IPS-20b (cell line): ENCODE data around the gene FXYD1.
A peak's percentile ranks its signal among the peaks of the same experiment; 100 is the strongest.

ENCODE experiments used
- H3K27ac ChIP-seq: one replicate; pipeline ENCODE4 v1.5.1; 2013; ENCODE audit warnings: low read length
- H3K27me3 ChIP-seq: 2 replicates; pipeline ENCODE4 v1.6.1; 2013; ENCODE audit warnings: mild to moderate bottlenecking, low read length, inconsistent platforms; ENCODE audit not compliant: insufficient read depth
- H3K36me3 ChIP-seq: 2 replicates; pipeline ENCODE4 v1.6.1; 2013; ENCODE audit warnings: low read depth, mild to moderate bottlenecking, inconsistent platforms, low read length, moderate library complexity; ENCODE audit not compliant: insufficient read depth
- H3K4me1 ChIP-seq: 2 replicates; pipeline ENCODE4 v1.6.1; 2013; ENCODE audit warnings: mild to moderate bottlenecking, control low read depth, inconsistent platforms, low read length, moderate library complexity; ENCODE audit not compliant: insufficient read depth
- H3K4me3 ChIP-seq: 2 replicates; pipeline ENCODE4 v1.5.1; 2013; ENCODE audit warnings: mild to moderate bottlenecking, low read length, inconsistent platforms
- H3K9ac ChIP-seq: 2 replicates; pipeline ENCODE4 v1.6.1; 2013; ENCODE audit warnings: low read depth, mild to moderate bottlenecking, inconsistent platforms, low read length, moderate library complexity
- H3K9me3 ChIP-seq: 2 replicates; pipeline ENCODE4 v1.6.1; 2013; ENCODE audit warnings: mild to moderate bottlenecking, low read depth, low read length, inconsistent platforms; ENCODE audit not compliant: insufficient read depth

FXYD1 gene

DNA sequence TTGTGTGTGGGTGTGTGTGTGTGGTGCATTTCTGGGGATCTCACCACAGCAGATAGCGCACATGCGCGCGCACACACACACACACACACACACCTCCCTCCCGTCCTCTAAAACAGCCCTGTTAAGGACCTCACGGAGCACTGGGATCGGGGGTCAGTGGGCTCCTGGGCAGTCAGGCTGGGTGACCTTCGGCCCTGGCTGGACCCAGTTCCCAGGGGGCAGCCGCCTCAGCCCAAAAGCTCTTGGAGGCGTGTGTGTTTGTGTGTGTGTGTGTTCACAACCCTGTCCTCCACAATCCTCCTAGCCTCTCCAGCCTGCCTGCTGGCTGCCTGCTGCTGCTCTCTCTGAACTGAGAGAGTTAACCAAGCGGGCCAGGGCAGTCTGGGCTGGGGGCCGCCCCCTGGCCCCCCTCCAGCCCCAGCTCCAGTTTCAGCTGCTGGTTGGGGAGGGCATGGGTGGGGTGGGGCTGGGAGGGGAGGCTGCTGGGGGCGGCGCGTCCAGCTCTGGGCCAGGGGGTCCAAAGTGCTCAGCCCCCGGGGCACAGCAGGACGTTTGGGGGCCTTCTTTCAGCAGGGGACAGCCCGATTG, at the start of gene FXYD1:
TSS of gene FXYD1 (plus strand) at position 520 of the 588 bp plus-strand sequence. CDS start 1,256 bp downstream, outside the sequence.
- H3K27me3 ChIP-seq = peaks cover 29% of the 10 kb centered on the region
- H3K4me1 ChIP-seq = no peaks in the 10 kb centered on the region; the same call in 1 of the 2 replicates
- no peaks in the 10 kb centered on the region for H3K9me3 ChIP-seq
- no peaks in the 10 kb centered on the region for H3K36me3 ChIP-seq
- no peak within 1 kb of the TSS for H3K9ac ChIP-seq
- H3K27ac ChIP-seq = no peak within 1 kb of the TSS
- no peak within 1 kb of the TSS for H3K4me3 ChIP-seq

DNA sequence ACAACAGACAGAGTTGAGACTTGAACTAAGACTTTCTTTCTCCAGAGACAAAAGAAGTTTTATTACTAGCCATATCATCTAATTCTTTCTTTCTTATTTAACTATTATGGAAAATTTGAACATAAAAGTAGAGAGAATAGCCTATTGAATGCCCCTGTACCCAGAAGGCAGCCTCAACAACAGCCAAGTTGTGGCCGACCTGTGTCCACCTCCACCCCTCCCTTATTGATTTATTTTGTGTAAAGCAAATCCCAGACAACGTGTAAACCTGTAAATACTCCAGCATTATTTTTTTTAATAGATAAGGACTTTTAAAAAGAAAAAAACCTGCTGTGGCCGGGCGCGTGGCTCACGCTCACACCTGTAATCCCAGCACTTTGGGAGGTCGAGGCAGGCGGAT, 49.1 kb upstream of the FXYD1 start:
- Histone ChIP-seq H3K36me3 (no peaks in the 10 kb centered on the region), H3K9ac (no peak overlapping the region), H3K9me3 (no peaks in the 10 kb centered on the region), H3K27ac (no peak overlapping the region), H3K4me3 (no peak overlapping the region), H3K4me1 (peaks cover 5% of the 10 kb centered on the region; the same call in 1 of the 2 replicates), H3K27me3 (no peaks in the 10 kb centered on the region; the same call in 1 of the 2 replicates)

DNA sequence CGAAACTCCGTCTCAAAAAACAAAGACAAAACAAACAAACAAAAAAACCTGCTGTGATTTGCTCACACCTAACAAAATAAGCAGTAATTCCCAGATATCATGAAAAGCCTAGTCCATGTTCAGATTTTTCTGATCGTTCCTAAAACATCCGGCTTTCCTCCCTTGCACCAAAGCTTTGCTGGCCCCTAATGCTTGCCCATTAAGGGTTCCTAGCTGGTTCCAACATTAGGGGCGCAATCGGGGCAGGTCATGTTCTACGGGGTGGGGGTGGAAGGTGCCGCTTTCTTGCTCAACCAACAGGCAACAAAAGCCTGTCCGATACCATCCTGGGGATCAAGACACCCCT, 48.5 kb upstream of the FXYD1 start:
- peak overlapping the region; percentile 29; the same call in 1 of the 2 replicates for H3K4me3 ChIP-seq
- H3K9me3 ChIP-seq = no peaks in the 10 kb centered on the region
- H3K4me1 ChIP-seq = peaks cover 5% of the 10 kb centered on the region; the same call in 1 of the 2 replicates
- H3K36me3 ChIP-seq = no peaks in the 10 kb centered on the region
- peak overlapping the region; percentile 44; the same call in 1 of the 2 replicates for H3K9ac ChIP-seq
- no peaks in the 10 kb centered on the region; the same call in 1 of the 2 replicates for H3K27me3 ChIP-seq
- H3K27ac ChIP-seq = no peak overlapping the region

DNA sequence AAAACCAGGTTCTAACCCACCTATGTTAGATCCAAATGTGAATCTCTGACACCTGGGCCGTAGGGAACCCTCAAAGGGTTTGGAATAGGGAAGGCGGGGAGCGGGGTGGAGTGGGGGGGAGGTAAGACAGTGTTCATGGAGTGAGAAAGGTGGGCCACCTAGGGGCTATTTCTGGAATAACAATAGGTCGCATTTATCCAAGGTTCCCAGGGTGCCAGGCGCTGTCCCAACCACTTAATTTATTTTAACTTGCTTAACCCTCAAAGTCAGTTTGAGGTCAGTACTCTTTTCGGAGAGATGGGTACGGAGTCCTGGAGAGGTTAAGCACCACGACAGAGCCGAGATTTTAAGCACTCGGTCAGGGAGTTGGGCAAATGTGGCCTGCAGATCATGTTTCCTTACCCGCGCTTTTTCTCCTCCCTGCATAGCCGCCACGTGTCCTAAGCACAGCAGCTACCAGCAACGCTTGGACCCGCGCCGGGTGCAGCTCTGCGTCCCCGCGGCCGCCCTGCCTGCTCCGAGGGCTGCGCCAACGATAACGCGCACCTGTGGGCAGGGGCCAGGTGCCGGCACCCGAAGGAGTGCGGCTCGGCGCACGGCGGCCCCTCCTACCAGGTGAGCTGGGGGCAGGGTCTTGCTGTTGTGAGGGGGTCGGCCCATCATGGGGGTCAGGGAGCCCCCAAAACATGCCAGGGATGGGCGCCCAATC, 48.0 kb upstream of the FXYD1 start:
- Histone ChIP-seq H3K36me3 (no peaks in the 10 kb centered on the region), H3K9me3 (no peaks in the 10 kb centered on the region), H3K4me1 (peaks cover 5% of the 10 kb centered on the region; the same call in 1 of the 2 replicates), H3K27me3 (no peaks in the 10 kb centered on the region; the same call in 1 of the 2 replicates), H3K9ac (peak overlapping the region; percentile 44; the same call in 1 of the 2 replicates), H3K4me3 (peak overlapping the region; percentile 47; the same call in 1 of the 2 replicates), H3K27ac (no peak overlapping the region)

DNA sequence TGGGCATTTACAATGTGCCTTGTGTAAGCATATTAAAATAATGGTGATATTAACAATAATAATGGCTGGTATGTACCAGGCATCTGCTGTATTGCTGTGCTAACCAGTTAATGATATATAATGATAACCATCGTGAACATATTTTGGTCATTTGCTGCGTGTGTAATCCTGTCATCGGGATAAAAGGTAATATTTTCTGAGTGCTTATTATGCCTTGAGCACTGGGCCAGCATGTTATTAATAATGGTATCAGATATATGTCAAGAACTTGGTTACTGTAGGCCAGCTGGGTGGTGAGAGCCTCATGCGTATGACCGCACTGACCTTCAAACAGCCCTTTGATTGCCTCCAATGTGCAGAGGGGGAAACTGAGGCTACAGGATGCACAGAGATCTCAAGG, 45.2 kb upstream of the FXYD1 start:
- Histone ChIP-seq H3K4me3 (no peak overlapping the region), H3K36me3 (no peaks in the 10 kb centered on the region), H3K27me3 (no peaks in the 10 kb centered on the region; the same call in 1 of the 2 replicates), H3K4me1 (peaks cover 5% of the 10 kb centered on the region; the same call in 1 of the 2 replicates), H3K9me3 (no peaks in the 10 kb centered on the region), H3K27ac (no peak overlapping the region), H3K9ac (no peak overlapping the region)

DNA sequence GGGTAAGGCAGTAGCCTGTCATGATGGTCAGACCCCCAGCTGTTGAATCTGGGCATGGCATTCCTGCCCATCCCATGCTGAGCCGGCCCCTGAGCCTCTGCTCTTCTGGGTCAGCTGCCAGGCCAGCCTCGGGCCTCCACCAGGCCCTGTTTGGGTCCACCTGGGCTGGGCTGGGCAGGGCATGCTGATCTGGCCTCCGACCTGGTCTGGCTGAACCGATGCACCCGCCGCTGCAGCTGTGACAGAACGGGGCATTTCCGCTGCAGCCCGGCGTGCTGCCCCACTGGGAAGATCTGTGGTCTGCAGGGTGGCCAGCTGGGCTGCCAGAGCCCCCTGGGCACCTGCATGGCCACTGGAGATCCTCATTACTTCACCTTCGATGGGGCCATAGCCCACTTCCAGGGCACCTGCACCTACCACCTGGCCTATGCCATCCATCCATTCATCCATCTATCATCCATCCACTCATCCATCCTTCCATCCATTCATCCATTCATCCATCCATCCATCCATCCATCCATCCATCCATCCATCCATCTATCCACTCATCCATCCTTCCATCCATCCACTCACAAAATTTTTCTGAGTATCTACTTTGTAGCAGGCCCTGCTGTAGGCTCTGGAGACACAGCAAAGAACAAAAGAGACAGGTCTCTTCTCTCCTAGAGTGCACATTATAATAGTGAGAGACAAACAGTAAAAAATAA, 44.5 kb upstream of the FXYD1 start:
- Histone ChIP-seq H3K27ac (no peak overlapping the region), H3K36me3 (no peaks in the 10 kb centered on the region), H3K9ac (no peak overlapping the region), H3K4me3 (no peak overlapping the region), H3K4me1 (peaks cover 3% of the 10 kb centered on the region; the same call in 1 of the 2 replicates), H3K9me3 (no peaks in the 10 kb centered on the region), H3K27me3 (no peaks in the 10 kb centered on the region; the same call in 1 of the 2 replicates)

DNA sequence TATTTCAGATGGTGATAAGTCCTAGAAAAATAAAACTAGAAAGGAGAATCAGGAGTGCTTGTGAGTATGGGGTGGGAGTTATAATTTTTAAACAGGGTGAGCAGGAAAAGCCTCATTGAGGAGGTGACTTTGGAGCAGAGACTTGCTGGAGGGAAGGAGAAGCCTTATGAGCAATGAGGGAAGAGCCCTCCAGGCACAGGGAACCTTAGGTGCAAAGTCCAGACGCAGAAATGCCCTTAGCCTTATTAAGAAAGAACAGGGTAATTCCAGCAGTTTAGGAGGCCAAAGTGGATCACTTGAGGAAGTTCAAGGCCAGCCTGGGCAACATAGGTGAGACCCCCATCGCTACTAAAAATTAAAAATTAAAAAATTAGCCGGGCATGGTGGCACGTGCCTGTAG, 44.0 kb upstream of the FXYD1 start:
- H3K4me1 ChIP-seq = peaks cover 3% of the 10 kb centered on the region; the same call in 1 of the 2 replicates

DNA sequence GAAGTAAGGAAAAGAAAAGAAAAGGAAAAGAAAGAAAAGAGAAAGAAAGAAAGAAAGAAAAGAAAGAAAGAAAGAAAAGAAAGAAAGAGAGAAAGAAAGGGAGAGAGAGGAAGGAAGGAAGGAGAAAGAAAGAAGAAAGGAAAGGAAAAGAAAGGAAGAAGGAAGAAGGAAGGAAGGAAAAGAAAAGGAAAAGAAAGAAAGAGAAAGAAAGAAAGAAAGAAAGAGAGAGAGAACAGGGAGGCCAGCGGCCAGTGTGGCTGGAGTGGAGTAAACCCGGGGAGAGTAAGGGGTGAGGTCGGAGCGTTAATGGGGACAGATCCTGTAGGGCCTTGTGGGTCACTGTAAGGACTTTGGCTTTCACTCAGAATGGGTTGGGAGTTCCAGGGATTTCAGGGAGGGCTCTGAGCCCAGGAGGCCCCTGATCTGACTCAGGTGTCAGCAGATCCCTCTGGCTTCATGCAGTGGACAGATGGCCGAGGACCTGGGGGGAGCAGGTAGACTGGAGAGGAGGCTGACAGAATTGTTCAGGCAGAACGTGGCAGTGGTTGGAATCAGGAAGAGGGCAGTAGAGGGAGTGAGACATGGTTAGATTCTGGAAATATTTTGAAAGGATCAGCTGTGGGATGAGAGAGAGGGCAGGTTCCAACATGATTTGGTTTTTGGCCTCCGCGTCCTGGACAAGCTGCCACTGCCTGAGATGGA, 42.8 kb upstream of the FXYD1 start:
- Histone ChIP-seq H3K9ac (no peak overlapping the region), H3K27me3 (no peaks in the 10 kb centered on the region; the same call in 1 of the 2 replicates), H3K9me3 (no peaks in the 10 kb centered on the region), H3K27ac (no peak overlapping the region), H3K4me3 (no peak overlapping the region), H3K4me1 (no peaks in the 10 kb centered on the region; the same call in 1 of the 2 replicates), H3K36me3 (no peaks in the 10 kb centered on the region)

More for the DNA sequence above, 44.0 kb upstream of the FXYD1 start:
- Histone ChIP-seq H3K27me3 (no peaks in the 10 kb centered on the region; the same call in 1 of the 2 replicates), H3K9me3 (no peaks in the 10 kb centered on the region), H3K27ac (no peak overlapping the region), H3K4me3 (no peak overlapping the region), H3K36me3 (no peaks in the 10 kb centered on the region), H3K9ac (no peak overlapping the region)

DNA sequence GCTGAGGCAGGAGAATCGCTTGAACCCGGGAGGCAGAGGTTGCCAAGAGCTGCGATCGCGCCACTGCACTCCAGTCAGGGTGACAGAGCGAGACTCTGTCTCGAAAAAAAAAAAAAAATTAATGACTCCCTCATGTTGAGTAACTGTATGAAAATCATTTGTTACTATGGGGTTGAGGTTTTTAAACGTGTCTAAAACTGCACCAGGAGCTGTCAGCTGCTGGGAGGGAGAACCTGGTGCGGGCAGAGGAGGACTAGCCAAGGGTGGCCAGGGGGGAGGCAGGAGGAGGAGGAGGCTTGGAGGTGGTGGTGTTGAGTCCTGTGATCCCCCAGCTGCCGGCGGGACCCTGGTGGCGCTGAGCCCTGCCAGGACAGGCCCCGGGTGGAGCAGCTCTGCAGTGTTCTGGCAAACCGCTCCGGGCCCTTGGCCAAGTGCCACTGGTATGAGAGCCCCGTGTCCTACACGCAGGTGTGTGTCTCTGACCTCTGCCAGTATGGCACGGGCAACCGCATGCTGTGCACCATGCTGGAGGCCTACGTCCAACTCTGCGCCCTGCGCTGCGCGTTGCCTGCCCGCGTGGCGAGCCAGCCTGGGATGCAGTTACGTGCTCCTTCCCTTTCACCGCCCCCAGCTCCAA, 40.1 kb upstream of the FXYD1 start:
- Histone ChIP-seq H3K4me3 (no peak overlapping the region), H3K4me1 (no peaks in the 10 kb centered on the region), H3K27ac (no peak overlapping the region), H3K9me3 (no peaks in the 10 kb centered on the region), H3K36me3 (no peaks in the 10 kb centered on the region), H3K27me3 (no peaks in the 10 kb centered on the region), H3K9ac (no peak overlapping the region)

DNA sequence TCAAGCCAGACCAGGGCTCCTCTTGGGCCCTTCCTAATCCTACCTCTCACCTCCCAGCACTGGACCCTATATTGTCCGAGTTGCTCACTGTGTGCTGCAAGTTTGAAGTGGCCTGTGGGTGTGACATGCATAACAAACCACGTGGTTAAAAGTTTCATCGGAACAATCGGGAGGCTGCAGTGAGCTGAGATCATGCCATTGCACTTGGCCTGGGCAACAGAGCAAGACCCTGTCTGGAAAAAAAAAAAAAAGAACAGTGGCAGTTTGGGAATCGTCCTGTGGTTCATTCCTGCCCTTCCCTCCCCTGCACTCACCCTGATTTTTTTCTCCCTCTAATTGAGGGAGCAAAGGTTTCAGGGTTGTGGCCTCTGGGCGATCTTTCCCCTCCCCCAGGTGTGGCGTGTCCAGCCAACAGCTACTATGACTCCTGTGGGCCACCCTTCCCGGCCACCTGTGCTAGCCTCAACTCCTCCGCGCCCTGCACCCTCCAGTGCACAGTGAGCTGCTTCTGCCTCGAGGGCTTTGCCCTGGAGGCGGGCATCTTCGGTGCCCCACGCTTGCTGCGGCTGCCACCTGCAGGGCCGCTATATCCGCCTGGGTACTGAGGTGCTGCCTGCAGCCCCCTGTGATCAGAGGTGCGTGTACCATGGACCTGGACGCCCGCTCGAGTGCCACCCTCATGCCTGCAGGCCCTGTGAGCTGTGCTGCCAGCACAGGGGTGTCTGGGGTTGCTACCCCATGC, 39.3 kb upstream of the FXYD1 start:
- Histone ChIP-seq H3K27ac (no peak overlapping the region), H3K9me3 (no peaks in the 10 kb centered on the region), H3K9ac (no peak overlapping the region), H3K4me3 (no peak overlapping the region), H3K27me3 (no peaks in the 10 kb centered on the region), H3K36me3 (no peaks in the 10 kb centered on the region), H3K4me1 (no peaks in the 10 kb centered on the region)
